Stimulated activated CD4-positive, alpha-beta T cell treated with anti-CD3 and anti-CD28 coated beads, Interleukin-12 subunit alpha, Interleukin-12 subunit beta, amount 100 ng/mL, for 48 hours (primary cell): ENCODE data around the gene HECTD4.
"Not testable (repeated sequence)": the region's sequence is repeated elsewhere in the genome, so short reads cannot be mapped to it uniquely, and the experiment has no call there.

Experiments used
- DNase-seq, 3 donors: peaks; one replicate each; pipeline ENCODE4 v3.0.0-alpha.2; 2020; ENCODE audit warnings: low read depth in 2 of 3, low spot score in 1 of 3

HECTD4 gene

DNA sequence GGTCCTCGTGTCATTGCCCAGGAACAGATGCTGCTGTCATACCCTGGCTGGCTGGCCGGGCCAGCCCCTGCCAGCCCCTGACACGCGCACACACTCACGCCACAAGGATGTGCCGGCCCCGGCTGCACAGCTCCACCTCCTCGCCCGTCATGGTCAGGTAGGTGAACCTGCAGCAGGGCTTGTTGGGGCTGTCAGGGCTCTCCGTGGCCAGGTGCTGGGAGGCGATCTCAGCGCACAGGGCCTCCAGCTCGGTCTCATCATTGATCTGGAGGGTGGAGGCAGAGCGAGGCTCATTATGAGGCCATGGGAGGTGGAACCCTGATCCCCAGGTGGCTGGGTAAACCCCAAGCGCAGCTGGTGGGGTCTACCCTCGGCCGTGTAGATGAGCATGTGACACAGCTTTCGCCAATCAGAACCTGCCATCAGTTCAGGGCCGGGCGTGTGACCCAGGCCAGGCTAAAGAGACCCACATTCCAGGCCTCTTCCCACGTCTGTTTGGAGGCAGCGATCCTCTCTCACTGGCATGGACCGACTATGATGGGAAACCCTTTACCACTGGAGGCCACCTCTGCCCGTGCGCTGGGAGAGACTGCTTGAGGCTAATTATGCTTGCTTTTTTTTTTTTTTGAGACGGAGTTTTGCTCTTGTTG lies 218.1 kb downstream of the HECTD4 start:
- no peak for DNase-seq

DNA sequence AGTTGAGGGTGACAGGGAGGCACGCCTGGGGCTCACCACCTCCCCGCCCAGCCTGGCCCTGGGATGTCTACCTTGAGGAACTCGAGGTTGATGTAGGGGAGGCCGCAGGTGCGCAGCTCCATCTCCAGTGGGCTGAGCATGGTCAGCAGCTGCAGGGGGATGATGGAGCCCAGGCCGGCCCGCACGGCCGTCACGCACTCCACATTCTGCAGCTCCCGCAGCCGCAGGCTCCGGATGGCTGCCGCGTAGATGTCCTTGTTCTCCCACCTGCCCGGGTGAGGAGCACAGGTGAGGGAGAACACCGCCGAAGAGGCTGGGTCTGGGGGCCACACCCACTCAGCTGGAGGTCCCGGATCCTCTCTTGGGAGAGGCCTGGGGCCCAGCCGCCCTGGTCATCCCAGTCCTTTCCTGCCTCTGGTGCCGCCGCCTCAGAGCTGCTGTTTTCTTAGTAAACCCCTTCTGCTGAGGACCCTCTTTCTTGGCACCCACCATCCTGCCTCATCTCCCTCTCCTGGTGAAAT lies 218.7 kb downstream of the HECTD4 start:
- no peak for DNase-seq

- no peak for DNase-seq
These were observed 219.2 kb downstream of the HECTD4 start for GRCh38 chr12:112163056-112163455.

GRCh38 chr12:112162241-112162790 lies 219.9 kb downstream of the HECTD4 start:
- no peak for DNase-seq

DNA sequence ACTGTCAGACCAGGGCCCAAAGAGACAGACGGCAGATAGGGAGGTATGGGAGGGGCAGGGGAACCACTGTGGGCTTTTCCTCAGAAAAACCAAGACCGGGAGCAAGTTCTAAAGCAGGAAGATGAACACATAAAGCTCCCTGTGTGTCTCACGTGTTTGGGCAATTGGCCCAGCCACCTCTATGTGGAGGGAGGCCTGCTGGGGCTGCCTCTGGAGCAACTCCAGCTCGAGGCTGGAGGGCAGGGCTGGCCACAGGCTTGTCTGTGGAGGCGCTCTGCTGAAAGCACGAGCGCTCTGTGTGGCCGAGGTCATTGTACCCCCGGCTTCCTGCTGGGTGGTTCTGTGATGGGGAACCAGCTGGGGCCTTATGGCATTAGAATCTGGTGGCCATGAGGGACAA lies 220.5 kb downstream of the HECTD4 start:
- no peak for DNase-seq

DNA sequence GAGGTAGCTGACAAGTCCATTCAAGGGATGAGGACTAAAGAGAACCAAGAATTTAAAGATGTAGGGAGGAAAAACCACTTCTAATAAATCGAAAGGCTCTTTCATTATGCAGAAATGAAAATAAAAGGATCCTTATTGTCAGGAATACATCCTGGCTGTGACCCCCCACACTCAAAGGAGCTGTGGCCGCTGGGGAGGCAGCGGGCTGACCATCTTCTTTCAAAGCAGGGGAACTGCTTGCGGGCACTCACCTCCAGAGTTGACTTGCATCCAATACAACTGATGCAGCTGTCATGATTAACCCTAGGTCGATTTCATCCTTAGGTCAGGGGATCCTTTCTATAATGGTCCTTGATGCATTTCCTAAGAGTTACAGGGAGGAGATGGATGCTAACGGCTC lies 221.6 kb downstream of the HECTD4 start:
- no peak for DNase-seq

GRCh38 chr12:112159146-112159541 lies 223.1 kb downstream of the HECTD4 start:
- DNase-seq = no peak

DNA sequence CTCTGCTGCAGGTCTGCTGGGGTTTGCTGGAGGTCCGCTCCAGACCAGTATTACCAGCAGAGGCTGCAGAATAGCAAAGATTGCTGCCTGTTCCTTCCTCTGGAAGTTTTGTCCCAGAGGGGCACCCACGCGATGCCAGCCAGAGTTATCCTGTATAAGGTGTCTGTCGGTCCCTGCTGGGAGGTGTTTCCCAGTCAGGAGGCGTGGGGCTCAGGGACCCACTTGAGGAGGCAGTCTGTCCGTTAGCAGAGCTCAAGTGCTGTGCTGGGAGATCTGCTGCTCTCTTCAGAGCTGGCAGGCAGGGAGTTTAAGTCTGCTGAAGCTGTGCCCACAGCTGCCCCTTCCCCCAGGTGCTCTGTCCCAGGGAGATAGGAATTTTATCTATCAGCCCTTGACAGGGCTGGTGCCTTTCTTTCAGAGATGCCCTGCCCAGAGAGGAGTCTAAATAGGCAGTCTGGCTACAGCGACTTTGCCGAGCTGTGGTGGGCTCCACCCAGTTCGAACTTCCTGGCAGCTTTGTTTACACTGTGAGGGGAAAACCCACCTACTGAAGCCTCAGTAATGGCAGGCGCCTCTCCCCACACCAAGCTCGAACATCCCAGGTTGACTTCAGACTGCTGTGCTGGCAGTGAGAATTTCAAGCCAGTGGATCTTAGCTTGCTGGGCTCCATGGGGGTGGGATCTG lies 223.6 kb downstream of the HECTD4 start:
- not testable (repeated sequence) for DNase-seq

DNA sequence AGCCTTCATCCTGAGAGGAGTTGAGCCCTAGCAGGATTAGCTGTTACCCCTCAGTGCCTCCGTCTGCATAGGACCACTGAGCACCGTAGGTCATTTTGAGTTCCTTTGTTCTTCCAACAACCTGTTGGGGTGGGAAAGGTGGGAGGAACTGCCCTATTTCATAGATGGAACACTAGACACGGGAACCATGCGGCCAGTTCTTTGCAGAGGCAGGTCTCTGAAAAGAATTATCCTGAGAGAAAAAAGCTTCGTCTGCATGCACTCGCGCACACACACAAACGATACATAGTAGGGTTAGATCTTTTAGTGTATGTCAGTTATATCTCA lies 228.4 kb downstream of the HECTD4 start:
- DNase-seq = no peak

DNA sequence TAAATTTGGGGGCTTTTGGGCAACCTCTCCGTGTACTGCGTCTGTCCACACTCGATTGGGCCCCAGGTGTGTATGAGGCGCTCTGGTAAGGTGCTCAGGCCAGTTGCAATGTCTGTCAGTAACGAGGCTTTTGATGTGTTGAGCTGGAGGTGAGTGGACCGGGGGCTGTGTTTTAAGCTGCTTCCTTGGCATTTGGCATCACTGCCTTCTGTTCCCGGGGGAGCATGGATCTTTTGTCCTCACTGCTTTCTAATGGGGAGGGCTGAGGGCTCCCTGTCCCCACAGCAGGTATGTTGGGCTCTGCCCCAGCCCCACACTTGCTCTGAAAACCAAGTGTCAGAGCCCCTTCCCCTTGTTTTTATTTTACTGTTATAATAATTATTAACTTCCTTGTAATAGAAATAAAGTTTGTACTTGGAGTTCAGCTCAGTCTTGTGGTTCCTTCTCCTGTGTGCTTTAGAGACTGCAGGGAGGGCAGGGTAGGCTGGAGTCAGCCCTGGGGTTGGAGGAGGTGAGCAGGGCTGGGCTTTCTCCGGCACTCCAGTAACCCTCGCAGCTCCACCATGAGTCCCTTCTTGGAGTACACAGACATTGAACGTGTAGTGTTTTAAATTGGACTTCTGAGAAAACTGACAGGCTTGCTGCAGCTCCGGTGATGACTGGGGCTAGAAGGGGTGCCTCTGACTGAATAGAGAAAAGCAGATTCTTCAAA lies 228.9 kb downstream of the HECTD4 start:
- DNase-seq = no peak

DNA sequence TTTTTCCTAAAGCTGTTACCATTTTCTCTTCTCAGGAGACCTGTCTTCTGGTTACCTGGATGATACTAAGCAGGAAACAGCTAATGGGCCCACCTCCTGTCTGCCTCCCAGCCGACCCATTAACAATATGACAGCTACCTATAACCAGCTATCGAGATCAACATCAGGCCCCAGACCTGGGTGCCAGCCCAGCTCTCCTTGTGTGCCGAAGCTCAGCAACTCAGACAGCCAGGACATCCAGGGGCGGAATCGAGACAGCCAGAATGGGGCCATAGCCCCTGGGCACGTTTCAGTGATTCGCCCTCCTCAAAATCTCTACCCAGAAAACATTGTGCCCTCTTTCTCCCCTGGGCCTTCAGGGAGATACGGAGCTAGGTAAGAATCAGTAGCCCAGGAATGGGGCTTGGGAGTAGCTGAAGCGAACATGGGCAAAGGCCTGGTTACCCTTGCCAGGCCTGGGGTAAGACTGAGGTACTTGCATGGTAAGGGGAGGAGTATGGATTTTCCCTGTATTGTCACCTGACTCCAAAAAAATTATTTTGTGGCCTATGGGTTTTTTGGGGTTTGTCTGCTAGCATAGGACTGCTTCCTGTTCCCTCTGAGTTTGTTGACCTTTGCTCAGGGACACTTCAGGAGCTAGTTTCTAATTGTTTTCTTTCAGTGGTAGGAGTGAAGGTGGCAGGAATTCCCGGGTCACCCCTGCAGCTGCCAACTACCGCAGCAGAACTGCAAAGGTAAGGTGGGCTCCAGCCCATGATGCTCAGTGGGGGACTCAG lies 230.3 kb downstream of the HECTD4 start:
- DNase-seq = no peak

- no peak for DNase-seq
These were observed 232.6 kb downstream of the HECTD4 start for GRCh38 chr12:112149596-112149995.

GRCh38 chr12:112148031-112148513 lies 234.2 kb downstream of the HECTD4 start:
- no peak for DNase-seq

GRCh38 chr12:112146123-112146522 lies 236.1 kb downstream of the HECTD4 start:
- DNase-seq = no peak

GRCh38 chr12:112140728-112141127 lies 241.5 kb downstream of the HECTD4 start:
- no peak for DNase-seq

DNA sequence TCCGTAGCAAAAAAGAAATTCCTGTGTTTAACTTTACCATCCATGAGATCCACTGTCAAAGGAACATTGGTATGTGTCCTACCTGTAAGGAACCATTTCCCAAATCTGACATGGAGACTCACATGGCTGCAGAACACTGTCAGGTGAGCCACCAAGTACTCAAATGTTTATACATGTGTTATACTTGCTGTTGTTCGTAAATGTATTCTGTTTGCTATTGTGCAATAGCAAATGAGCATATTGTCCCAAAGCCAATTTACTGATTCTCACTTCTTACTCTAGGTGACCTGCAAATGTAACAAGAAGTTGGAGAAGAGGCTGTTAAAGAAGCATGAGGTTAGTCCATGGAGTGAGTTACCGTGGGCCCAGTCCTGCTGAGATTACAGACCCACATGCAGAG lies 247.5 kb downstream of the HECTD4 start:
- no peak for DNase-seq

- no peak for DNase-seq
These were observed 248.8 kb downstream of the HECTD4 start for GRCh38 chr12:112133418-112133817.

GRCh38 chr12:112131686-112132085 lies 250.5 kb downstream of the HECTD4 start:
- DNase-seq = no peak

- no peak for DNase-seq
These were observed 251.7 kb downstream of the HECTD4 start for GRCh38 chr12:112130441-112130998.

DNA sequence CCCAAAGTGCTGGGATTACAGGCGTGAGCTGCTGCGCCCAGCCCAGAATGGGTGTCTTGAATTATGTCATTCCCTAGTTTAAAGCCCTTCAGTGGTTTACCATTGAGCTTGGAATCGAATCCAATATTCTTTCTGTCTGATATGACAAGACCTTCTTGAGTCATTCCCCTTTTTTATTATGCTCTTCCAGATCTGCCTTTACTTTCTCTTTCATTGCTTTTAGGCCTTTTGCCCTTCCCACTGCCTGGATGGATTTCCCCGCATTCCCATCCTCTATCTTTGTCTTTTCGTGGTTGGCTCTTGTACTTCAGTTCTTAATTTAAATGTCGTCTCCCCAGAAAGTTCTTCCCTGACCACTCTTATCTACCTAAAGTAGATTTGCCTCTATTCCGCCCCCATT lies 255.3 kb downstream of the HECTD4 start:
- DNase-seq = no peak

DNA sequence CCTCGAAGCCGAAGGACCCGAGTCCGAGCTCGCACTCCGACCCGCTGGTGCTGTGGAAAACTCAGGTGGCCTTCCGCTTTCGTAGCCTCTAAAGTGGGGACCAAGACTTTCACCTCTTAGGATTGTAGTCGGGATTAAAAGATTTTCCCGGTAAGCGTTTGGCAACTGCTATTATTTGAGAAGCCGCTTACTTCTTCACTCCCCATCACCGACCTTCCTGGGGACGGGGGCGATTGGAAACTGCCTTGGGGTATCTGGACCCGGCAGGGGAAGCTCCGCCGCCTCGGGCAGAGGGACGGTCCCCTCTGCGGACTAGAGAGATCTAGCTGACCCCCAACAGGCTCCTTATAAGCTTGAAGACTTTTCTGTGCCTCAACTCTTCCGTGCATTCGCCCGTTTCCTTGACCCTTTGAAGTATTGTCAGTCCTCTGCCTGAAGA lies 256.2 kb downstream of the HECTD4 start:
- no peak for DNase-seq
